Uterus (tissue), 2 donors: ENCODE results near the gene NAT14.

Source experiments
- CTCF ChIP-seq, 4 experiments: fragments of 200-600 bp in 2 of 4; fragments of 450-650 bp in 2 of 4; sonication (generic) in 2 of 4; IDR thresholded peaks; one replicate each; pipeline ENCODE4 v1.5.1; 2016 to 2019; ENCODE audit warnings: antibody characterized with exemption in 4 of 4, mild to moderate bottlenecking in 2 of 4, moderate library complexity in 1 of 4
- POLR2A ChIP-seq, 2 donors: fragments of 450-650 bp; IDR thresholded peaks; one replicate each; pipeline ENCODE4 v1.6.1; 2016; ENCODE audit warnings: antibody characterized with exemption in 2 of 2, mild to moderate bottlenecking in 1 of 2, moderate library complexity in 1 of 2

GRCh38 chr19:55472463-55472862 is 12.5 kb upstream of the NAT14 start:
- TF ChIP-seq CTCF (IDR thresholded peaks at IDR 0.05) (no peak), POLR2A (IDR thresholded peaks at IDR 0.05) (no peak)
